Fibroblast of skin of scalp (primary cell): ENCODE data around the gene IGFL2. TPM values are rescaled to one million over a fixed set of nuclear protein-coding genes. Genes with fewer than 3 reads are reported as not detected.
"Not testable (repeated sequence)": the region's sequence is repeated elsewhere in the genome, so short reads cannot be mapped to it uniquely, and the experiment has no call there.

Source experiments
- DNase-seq: peaks from one replicate; pipeline ENCODE4 v3.0.0-alpha.2; 2013
- polyA plus RNA-seq, 2 experiments: library from polyadenylated mRNA; unstranded; fragments of 120-200 nt; gene quantifications; one replicate each; pipeline ENCODE4 v1.2.1, GENCODE V29; 2013; ENCODE audit not compliant: insufficient read length in 2 of 2

IGFL2 gene
- polyA plus RNA-seq (2013, experiment 1 of 2; ENCODE audit: insufficient read length): 0.19 TPM
- 0.47 TPM for polyA plus RNA-seq (2013, experiment 2 of 2; ENCODE audit: insufficient read length)

DNA sequence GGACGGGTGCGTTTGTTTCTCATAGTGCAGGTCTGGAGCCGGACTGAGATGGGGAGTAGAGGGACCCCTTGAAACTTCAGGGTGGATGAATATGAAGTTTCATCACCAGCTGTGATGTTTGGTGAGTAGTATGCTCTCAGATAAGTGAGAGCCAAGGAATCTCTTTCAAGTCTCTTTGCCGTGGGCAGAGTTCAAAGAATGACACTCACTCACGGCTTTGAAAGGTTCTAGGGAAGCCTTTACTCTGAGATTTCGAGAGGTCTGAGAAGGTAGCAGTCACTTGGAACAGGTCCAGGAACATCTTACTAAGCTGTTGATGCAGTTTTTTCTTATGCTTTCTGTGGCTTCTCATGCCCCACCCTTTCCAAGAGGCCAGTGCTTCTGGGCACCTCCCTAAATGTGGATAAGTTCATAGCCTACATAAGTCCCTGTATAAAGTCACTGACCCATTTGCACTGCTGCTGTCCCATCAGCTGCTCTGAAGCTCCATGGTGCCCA lies at the start of gene IGFL2:
IGFL2 (plus strand) TSS at position 448 of the 498 bp plus-strand sequence; CDS start at position 489, 41 bp downstream.
- no peak for DNase-seq

DNA sequence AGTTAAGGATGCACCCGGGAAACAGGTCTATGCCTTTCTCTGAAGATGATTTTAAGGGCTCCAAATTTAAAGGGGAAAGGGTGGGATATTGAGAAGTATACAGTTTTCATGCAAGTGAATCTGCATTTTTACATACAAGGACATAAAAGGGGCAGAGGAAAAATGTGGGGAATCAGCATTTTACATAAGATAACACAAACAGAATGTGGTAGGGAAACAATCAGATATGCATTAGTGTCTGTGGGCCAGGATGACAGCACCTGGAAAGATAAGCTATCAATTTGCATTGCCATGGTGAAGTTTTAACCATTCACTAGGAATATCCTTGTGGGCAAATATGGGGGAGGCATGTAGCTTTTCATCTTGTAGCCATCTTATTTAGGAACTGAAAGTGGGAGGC lies 47.7 kb upstream of the IGFL2 start:
- DNase-seq: no peak

- no peak for DNase-seq
Observed at GRCh38 chr19:46101293-46101692, 46.7 kb upstream of the IGFL2 start.

- DNase-seq: not testable (repeated sequence)
Observed at GRCh38 chr19:46102333-46102732, 45.7 kb upstream of the IGFL2 start.

GRCh38 chr19:46107371-46107770 lies 40.7 kb upstream of the IGFL2 start:
- peak; percentile 52 for DNase-seq

- no peak for DNase-seq
Observed at GRCh38 chr19:46109876-46110275, 38.2 kb upstream of the IGFL2 start.

DNA sequence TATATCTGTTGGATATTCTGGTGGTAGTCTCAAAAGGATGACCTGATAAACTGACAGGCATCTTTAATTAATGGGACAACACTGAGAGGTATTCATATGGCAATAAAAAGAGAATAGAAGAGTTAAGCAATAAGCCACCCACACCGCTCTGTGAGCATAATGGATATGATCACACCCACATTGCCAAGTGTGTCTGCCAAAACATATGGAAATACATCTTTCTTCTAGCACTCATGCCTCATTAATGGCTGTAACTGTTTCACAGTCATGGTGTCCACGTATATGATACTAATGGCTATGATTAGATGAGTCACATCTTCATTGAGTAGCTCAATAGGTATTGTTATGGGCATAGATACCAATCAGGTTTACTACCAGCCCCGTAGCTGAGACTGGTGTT lies 36.7 kb upstream of the IGFL2 start:
- no peak for DNase-seq

DNA sequence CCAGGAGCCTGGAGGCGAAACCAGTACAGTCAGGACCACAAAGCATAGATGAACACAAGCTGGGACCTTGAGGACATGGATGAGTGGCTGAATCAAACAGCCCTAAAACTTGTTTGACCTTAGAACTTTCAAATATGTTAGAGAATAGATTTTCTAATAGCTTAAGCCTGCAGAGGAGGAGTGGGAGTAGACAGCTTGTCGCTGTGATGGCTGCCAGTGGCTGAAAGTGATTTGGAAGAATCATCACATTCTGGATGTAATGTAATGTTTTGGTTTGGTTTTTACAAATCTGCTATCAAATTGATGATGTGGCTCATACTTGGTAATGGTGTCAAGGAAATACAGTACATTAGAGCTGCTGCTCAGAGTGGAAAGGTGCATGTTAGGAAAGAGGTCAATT lies 35.5 kb upstream of the IGFL2 start:
- no peak for DNase-seq

- no peak for DNase-seq
Observed at GRCh38 chr19:46113726-46114125, 34.3 kb upstream of the IGFL2 start.

GRCh38 chr19:46115396-46116106 lies 32.5 kb upstream of the IGFL2 start:
- DNase-seq: peak; percentile 54

- DNase-seq: no peak
Observed at GRCh38 chr19:46116121-46116520, 31.9 kb upstream of the IGFL2 start.

DNA sequence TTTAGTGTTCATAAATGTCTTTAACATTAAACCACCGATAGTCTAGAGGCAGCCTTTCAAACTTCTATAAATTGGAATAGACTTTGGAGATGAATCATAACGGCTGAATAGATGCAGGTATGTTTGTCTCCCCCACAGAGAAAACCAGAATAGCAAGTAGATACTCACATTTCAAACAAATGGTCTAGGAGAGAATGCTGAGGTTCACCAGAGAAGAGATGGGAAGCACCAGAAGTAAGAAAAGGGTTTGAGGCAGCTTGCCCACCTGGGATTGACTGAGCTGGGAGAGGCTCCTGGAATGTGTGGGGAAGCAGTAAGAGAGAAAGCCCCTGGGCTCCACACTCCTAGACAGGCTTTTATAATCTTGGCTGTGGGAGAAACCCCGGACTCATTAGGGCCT lies 29.9 kb upstream of the IGFL2 start:
- DNase-seq: no peak

DNA sequence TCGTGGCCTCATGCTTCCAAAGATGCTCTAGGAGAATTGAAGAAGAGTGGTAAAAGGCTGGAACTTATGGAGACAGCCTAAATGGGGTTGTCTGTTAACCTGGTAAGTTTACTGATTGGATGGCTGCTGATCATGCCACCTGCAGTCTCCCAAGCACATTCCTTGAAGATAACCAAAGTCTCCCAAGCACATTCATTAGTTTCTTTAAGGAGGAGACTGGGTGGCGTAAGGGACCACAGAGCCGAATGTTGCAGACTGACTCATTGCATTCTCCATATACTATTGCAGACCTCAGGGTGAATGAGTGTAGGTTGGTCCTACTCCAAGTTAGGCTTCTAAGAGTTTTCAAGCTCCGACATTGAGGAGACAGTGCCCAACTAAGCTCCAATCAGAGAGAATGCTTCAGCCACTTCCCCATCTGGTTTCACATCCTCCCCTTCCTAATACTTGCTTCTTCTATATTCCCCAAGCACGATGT lies 23.4 kb upstream of the IGFL2 start, which contains the start of gene IGFL3:
IGFL3 (minus strand) TSS at position 51 of the 478 bp plus-strand sequence; CDS start at position 12, 39 bp downstream.
- DNase-seq: peak; percentile 39

- no peak for DNase-seq
Observed at GRCh38 chr19:46125447-46125846, 22.6 kb upstream of the IGFL2 start.

- DNase-seq: no peak
Observed at GRCh38 chr19:46126086-46126580, 21.9 kb upstream of the IGFL2 start.

GRCh38 chr19:46131485-46132143 lies 16.4 kb upstream of the IGFL2 start:
- DNase-seq: peak; percentile 13

DNA sequence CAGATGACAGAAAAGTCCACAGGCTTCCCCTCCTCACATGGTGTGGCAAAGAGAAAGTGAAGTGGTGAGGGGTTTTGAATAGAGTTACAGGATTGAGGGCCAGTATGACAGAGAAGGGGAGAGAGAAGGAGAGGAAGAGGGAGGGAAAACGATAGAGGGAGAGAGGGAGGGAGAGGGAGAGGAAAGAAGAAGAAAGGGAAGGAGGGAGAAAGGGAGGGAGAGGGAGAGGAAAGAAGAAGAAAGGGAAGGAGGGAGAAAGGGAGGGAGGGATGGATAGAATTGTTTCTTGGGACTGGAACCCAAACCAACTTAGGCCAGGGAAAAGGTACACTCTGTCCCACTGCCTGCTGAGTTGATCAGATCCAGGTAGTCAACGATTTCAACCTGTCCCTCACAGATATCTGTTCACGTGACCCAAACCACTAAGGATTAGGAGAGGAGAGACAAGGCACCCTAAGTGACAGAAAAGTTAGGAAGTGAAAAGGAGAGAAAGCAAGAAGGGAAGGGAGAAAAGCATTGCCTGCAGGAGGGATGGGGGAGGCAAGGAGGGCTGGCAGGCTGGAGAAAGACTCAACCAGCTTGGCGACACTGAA lies 15.4 kb upstream of the IGFL2 start:
- no peak for DNase-seq

- peak; percentile 99 for DNase-seq
Observed at GRCh38 chr19:46133101-46133627, 14.9 kb upstream of the IGFL2 start.

DNA sequence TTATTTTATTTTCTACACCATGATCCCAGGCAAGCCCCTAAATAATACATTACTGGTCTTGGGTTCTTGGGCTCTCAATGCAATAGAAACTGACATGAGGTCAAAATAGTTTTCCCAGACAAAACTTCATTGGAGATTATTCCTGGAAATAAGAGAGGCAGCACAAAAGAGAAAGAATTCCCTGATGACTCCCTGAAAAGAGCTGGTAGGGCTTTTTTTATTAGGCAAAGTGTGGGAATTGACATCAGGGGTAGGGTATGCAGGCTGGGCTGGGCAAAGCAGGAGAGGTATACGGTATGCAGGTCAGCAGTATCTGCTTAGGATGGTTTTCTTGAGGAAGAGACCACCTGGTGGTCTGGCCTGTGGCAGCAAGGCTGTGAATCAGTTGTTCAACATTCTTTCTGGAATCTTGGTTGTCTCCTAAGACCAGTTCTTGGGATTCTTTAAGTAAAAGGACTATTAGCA lies 14.2 kb upstream of the IGFL2 start:
- peak; percentile 78 for DNase-seq

DNA sequence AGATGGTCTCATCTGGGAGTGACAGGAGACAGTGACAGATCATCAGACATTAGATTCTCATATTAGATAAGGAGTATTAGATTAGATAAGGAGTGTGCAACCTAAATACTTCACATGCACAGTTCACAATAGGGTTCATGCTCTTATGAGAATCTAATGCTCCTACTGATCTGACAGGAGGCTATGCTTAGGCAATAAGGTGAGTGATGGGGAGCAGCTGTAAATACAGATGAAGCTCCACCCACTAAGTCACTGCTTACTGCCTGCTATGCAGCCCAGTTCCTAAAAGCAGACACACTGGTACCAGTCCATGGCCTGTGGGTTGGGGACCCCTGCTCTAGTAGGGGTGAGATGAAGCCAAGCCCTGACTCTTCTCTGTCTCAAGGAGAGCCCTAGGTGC lies 13.5 kb upstream of the IGFL2 start:
- peak; percentile 27 for DNase-seq

DNA sequence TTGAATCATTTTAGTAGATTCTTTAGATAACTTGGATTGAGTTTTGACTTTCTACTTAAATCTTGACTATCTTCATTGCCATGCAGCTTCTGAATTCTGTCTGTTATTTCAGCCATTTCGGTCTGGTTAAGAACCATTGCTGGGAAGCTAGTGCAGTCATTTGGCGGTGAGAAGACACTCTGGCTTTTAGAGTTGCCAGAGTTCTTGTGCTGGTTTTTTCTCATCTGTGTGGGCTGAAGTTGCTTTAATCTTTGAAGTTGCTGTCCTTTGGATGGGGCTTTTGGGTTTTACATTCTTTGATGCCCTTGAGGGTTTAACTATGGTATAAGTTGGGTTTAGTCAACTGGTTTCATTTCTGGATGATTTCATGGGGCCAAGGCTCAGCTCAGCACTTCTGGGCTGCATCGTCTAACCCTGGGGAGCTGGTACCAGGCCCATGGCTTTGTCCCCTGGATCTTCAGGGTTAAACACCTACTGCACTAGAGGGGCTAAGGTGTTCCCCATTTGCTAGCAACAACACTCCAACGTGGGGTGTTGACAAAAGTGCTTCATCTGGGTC lies 10.0 kb upstream of the IGFL2 start:
- DNase-seq: no peak

GRCh38 chr19:46141421-46141820 lies 6.6 kb upstream of the IGFL2 start:
- no peak for DNase-seq
